ENCODE data around the gene ZMYM5.
"Not testable (repeated sequence)": the region's sequence is repeated elsewhere in the genome, so short reads cannot be mapped to it uniquely, and the experiment has no call there.

Gene ZMYM5

DNA sequence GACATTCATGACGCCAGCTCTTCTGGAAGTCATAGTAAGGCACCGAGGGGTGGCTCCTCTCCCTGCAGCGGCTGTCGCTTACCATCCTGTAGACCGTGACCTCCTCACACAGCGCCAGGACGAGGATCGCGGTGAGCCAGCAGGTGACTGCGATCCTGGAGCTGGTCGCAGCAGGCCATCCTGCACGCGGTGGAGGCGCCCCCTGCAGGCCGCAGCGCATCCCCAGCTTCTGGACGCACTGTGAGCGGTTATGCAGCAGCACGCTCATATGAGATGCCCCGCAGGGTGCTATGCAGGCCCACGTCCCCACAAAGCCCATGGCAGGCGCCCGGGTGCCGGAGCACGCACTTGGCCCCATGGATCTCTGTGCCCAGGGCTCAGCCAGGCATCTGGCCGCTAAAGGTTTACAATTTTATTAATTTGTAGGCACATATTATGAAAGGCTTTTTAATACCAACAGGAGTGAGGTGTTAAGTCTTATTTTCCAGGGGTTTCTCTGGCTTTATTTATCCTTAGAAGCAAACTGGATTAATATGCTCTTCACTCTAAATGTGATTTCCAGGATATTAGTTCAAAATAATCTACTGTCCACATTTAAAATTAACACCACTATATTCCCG is 45.1 kb downstream of the ZMYM5 start:
- peak; percentile 27 for DNase-seq (ENCODE audit: low spot score)

DNA sequence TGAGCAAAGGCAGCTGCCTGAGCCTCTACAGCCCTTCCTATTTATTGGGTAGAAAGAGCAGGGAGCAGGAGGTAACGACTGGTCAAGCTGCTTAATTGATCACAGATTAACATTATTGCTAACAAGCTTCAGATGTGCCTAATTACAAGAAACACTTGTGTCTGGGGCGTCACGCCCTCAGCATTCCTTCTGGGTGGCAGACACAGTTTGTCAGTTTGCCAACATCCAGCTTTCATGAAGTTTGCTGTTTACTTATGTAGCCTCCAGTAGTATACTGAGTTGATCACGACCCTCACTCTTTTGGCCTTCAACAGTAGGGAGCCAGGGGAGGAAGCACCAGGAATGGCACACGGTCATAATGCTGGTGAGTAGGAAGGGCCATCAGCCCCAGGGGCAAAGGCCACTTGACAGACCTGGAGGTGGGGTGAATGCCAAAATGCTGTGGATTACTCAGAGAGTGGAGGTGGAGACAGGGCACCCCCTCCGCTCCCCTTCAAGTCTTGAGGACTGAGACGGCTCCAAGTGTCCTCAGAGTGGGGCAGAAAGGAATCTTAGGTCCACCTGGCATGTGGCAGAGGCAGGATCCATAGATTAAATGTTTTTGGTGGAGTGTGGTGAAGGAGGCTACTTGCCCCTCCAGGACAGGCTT is 45.8 kb downstream of the ZMYM5 start:
- DNase-seq (ENCODE audit: low spot score) = no peak

DNA sequence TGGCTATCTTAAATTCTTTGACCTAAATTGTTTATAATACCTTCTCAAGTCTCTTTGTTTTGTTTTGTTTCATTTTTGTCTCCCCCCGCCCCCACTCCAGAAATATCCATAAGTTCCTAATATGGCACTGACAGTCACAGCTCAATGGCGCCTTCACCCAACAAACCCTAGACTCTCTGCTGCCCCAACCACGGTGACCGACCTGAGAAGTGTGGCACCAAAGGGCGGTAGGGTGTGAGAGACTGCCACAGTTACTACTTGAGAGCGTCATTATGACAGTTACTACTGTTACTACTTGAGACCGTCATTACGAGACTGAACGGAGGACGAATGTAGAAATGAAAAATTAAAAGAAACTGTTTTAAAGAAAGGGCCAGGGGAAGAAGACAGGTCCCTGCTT is 46.3 kb downstream of the ZMYM5 start:
- no peak for DNase-seq (ENCODE audit: low spot score)

- not testable (repeated sequence) for DNase-seq (ENCODE audit: low spot score)
Observed at GRCh38 chr13:19815842-19816241, 47.6 kb downstream of the ZMYM5 start.

- DNase-seq (ENCODE audit: low spot score) = no peak
Observed at GRCh38 chr13:19810996-19811881, 52.2 kb downstream of the ZMYM5 start.

GRCh38 chr13:19810151-19810550 is 53.3 kb downstream of the ZMYM5 start:
- DNase-seq (ENCODE audit: low spot score) = no peak

GRCh38 chr13:19805765-19806164 is 57.7 kb downstream of the ZMYM5 start:
- DNase-seq (ENCODE audit: low spot score) = no peak

- DNase-seq (ENCODE audit: low spot score) = no peak
Observed at GRCh38 chr13:19795956-19796355, 67.5 kb downstream of the ZMYM5 start.

DNA sequence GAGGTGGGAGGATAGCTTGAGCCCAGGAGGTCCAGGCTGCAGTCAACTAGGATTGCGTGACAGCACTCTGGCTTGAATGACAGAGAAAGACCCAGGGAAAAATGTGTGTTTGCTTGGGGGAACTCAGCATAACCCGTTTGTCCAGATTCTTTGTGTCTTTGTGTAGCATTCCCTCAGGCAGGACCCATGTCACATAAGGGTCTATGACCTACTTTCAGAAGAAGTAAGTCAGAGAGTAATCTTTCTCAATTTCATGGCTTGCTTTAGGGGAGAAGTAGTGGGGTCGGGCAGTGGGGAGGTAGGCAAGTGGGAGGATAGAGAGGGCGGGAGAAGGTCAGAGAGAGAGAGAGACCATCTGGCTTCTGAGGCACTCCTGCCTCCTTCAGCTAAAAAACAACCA is 68.8 kb downstream of the ZMYM5 start:
- no peak for DNase-seq (ENCODE audit: low spot score)

DNA sequence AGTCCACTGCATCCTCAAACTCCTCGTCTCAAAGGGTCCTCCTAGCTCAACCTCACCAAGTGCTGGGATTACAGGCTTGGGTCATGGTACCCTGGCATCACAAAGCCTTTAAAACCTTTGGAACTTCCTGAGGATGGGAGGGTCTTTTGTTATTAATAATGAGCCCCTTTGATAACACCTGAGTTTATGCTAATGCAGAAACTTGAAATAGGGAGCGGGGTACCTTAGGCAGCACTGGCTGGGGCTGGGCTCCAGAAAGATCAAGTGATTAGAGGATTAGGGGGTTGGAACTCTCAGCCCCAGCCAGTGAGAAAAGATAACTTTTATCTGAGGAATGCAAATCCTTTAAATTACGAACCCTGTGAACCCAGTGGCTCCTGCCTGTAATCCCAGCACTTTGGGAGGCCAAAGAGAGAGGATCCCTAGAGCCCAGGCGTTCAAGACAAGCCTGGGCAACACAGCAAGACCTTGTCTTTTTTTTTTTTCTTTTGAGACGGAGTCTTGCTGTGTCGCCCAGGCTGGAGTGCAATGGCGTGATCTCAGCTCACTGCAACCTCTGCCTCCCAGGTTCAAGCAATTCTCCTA is 71.4 kb downstream of the ZMYM5 start:
- DNase-seq (ENCODE audit: low spot score) = no peak

GRCh38 chr13:19782727-19783682 is 80.4 kb downstream of the ZMYM5 start, which contains the start of gene PSPC1:
TSS of gene PSPC1 (minus strand) at chr13:19782945. CDS start at chr13:19782757, 188 bp downstream.
- DNase-seq (ENCODE audit: low spot score) = peak; percentile 97

- peak; percentile 47 for DNase-seq (ENCODE audit: low spot score)
Observed at GRCh38 chr13:19782049-19782726, 81.3 kb downstream of the ZMYM5 start.

DNA sequence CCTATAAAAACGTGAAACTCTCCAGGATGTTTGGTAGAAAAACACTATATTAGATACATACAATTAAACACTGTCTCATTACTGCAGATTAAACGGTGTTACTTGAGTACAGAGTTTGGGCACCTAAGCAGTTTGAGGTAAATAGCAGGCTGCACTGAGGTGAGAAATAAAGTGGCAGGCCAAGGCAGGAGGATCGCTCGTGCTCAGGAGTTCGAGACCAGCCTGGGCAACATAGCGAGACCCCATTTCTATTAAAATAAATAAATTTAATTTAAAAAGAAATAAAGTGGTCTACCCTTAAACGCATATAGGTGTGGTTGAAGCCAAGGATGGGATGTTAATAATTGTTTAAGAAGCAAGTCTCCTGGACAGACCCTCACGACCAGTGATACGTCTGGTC is 81.9 kb downstream of the ZMYM5 start:
- DNase-seq (ENCODE audit: low spot score) = no peak

GRCh38 chr13:19780753-19781418 is 82.6 kb downstream of the ZMYM5 start:
- DNase-seq (ENCODE audit: low spot score) = peak; percentile 11
